Keratinocyte (primary cell): Measurements from ENCODE around the gene ARHGAP15.

Experiments
- EZH2 ChIP-seq: IDR thresholded peaks from one replicate; pipeline ENCODE4 v1.6.1; 2012; ENCODE audit warnings: inconsistent platforms, mild to moderate bottlenecking, low read length, moderate library complexity
- TF ChIP-seq, protein P1 (sequence below), 3 experiments: IDR thresholded peaks in 1 of 3; conservative IDR thresholded peaks in 1 of 3; optimal IDR thresholded peaks in 1 of 3; 2 replicates in 2 of 3; 3 replicates in 1 of 3; pipeline versions ENCODE3 to v1.5.1; 2011; ENCODE audit warnings: low read length in 3 of 3, mild to moderate bottlenecking in 3 of 3, moderate library complexity in 2 of 3, control low read depth in 1 of 3, inconsistent platforms in 1 of 3; ENCODE audit not compliant: insufficient read depth in 2 of 3; ENCODE audit errors: extremely low read depth in 1 of 3

DNA sequence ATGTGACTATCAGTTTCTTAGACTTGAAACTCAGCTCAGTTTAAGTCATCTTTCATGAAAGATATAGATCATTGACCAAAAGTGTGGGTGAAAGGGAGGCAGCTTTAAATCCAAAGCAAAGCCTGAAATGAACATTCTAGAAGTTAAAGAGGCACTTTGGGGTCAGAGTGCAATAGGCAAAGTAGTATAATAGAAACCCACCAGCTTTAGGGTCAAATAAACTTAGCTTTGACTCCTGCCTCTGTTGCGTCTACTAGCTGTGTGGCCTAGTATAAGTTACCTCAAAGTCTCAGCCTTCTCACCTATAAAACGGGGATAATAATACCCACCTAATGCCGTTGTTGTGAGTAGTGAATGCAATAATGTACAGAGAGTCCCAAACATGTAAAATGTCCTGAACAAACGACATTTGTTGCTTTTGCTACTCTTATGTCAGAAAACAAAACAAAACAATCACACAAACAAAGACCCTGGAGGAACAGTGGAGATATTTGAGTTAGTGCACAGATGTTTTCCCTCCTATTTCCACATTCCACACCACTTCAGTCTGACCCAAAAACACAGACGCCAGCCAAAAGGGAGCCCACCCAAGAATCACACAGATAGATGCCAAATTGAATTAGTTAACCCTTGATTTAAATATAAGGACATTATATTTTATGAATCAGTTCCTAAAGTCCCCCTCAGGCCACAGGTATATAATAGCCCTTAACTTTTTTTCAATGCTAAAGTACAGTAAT is 657.0 kb downstream of the ARHGAP15 start:
- TF ChIP-seq, protein P1, sequence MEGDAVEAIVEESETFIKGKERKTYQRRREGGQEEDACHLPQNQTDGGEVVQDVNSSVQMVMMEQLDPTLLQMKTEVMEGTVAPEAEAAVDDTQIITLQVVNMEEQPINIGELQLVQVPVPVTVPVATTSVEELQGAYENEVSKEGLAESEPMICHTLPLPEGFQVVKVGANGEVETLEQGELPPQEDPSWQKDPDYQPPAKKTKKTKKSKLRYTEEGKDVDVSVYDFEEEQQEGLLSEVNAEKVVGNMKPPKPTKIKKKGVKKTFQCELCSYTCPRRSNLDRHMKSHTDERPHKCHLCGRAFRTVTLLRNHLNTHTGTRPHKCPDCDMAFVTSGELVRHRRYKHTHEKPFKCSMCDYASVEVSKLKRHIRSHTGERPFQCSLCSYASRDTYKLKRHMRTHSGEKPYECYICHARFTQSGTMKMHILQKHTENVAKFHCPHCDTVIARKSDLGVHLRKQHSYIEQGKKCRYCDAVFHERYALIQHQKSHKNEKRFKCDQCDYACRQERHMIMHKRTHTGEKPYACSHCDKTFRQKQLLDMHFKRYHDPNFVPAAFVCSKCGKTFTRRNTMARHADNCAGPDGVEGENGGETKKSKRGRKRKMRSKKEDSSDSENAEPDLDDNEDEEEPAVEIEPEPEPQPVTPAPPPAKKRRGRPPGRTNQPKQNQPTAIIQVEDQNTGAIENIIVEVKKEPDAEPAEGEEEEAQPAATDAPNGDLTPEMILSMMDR (optimal IDR thresholded peaks at IDR 0.05 in 1 of 3, IDR thresholded peaks at IDR 0.05 in 1 of 3, conservative IDR thresholded peaks at IDR 0.05 in 1 of 3; ENCODE audit: extremely low read depth in 1 of 3, insufficient read depth in 2 of 3, low read length in 3 of 3), result no peak
- TF ChIP-seq EZH2, result no peak
